ENCODE results near the gene ALK. TPM values are rescaled to one million over a fixed set of nuclear protein-coding genes. Genes with fewer than 3 reads are reported as not detected.

The ALK gene
- total RNA-seq, 2 donors from 2014 or later: 0.19 TPM; not detected in 1

DNA sequence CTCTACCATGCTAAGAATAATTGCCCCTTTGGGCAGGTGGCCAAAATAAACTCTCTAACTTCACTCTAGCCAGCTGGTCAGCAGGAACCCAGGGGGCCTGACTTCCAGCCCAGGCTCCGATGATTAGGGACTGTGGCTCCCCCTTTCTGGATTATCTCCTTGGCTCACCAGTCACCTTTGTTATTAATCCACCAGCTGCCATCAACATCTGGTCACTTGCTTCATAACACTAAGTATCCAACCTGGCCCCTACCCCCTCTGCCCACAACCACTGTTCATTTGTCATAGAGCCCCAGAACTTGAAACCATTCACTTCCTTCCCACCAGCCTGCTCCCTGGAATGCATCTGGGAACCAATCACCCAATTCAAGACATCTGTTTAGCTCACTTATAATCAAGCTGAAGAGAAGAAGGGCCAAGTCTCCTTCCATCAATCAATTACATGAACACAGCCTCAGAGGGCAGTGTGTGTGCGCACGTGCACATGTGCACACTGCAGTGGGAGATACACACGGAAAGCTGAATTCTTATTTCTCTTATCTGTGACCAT lies 215.1 kb downstream of the ALK start:
- no peaks in the 10 kb centered on the region for H3K36me3 ChIP-seq
- DNase-seq: no peak
- H3K4me1 ChIP-seq: no peaks in the 10 kb centered on the region
- no peak for TF ChIP-seq CTCF (IDR thresholded peaks at IDR 0.05)
- no peak overlapping the region for H3K9ac ChIP-seq (ENCODE audit: low read depth in 2 of 2, low read length in 2 of 2)
- H3K27me3 ChIP-seq: no peaks in the 10 kb centered on the region
- intact Hi-C loops (cut with DNase I): no loop called here
- no peak overlapping the region for H3K4me3 ChIP-seq
- no peaks in the 10 kb centered on the region for H3K9me3 ChIP-seq
- no peak overlapping the region for H3K27ac ChIP-seq

- no peak overlapping the region for H3K4me3 ChIP-seq
- no peaks in the 10 kb centered on the region for H3K9me3 ChIP-seq
- no peak for TF ChIP-seq CTCF (IDR thresholded peaks at IDR 0.05)
- no peak overlapping the region for H3K27ac ChIP-seq
- H3K9ac ChIP-seq (ENCODE audit: low read depth in 2 of 2, low read length in 2 of 2): no peak overlapping the region
- H3K27me3 ChIP-seq: no peaks in the 10 kb centered on the region
- no peak for DNase-seq
- intact Hi-C loops (cut with DNase I): no loop called here
- no peaks in the 10 kb centered on the region for H3K36me3 ChIP-seq
- no peaks in the 10 kb centered on the region for H3K4me1 ChIP-seq
These were observed 215.8 kb downstream of the ALK start for GRCh38 chr2:29705616-29706015.

DNA sequence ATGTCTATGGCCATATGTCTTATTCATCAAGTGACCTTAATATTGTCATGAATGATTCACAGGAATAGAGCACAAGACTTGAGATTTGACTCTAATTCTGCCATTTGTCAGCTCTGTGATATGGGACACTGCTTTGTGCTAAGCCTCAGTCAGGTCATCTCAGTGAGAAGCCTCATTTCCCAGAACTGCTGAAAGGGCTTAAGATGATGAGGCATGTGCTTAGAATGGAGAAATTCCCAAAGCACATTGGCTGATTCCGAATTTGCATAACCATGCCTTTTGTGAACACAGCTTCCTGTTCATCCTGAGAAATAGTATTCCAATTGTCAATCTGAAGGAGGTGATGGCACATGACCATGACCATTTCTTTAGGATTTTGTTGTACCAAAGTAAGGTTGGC lies 218.1 kb downstream of the ALK start:
- no peak for DNase-seq
- intact Hi-C loops (cut with DNase I): no loop called here
- no peak overlapping the region for H3K9ac ChIP-seq (ENCODE audit: low read depth in 2 of 2, low read length in 2 of 2)
- H3K4me1 ChIP-seq: no peaks in the 10 kb centered on the region
- H3K27me3 ChIP-seq: no peaks in the 10 kb centered on the region
- no peak overlapping the region for H3K4me3 ChIP-seq
- no peak overlapping the region for H3K27ac ChIP-seq
- no peak for TF ChIP-seq CTCF (IDR thresholded peaks at IDR 0.05)
- no peaks in the 10 kb centered on the region for H3K9me3 ChIP-seq
- H3K36me3 ChIP-seq: no peaks in the 10 kb centered on the region

DNA sequence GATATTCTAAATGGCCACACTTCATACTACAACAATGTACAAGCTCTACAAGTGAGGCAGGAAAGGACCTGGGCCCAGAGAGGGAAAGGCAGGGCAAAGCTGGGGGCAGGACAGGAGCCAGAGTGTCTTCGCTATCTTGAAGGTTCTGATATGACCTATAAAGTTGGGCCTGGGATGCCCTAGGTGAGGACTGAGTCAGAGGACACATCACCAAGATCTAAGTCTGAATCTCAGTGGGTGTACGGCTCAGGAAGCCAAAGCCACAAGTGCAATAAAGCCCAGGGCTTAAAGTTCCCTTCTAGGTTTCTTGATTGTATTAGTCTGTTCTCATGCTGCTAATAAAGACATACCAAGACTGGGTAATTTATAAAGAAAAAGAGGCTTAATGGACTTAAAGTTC lies 219.1 kb downstream of the ALK start:
- H3K9me3 ChIP-seq: no peaks in the 10 kb centered on the region
- H3K27me3 ChIP-seq: no peaks in the 10 kb centered on the region
- intact Hi-C loops (cut with DNase I): no loop called here
- no peak overlapping the region for H3K27ac ChIP-seq
- H3K36me3 ChIP-seq: no peaks in the 10 kb centered on the region
- DNase-seq: no peak
- TF ChIP-seq CTCF (IDR thresholded peaks at IDR 0.05): no peak
- H3K4me1 ChIP-seq: no peaks in the 10 kb centered on the region
- no peak overlapping the region for H3K9ac ChIP-seq (ENCODE audit: low read depth in 2 of 2, low read length in 2 of 2)
- no peak overlapping the region for H3K4me3 ChIP-seq

DNA sequence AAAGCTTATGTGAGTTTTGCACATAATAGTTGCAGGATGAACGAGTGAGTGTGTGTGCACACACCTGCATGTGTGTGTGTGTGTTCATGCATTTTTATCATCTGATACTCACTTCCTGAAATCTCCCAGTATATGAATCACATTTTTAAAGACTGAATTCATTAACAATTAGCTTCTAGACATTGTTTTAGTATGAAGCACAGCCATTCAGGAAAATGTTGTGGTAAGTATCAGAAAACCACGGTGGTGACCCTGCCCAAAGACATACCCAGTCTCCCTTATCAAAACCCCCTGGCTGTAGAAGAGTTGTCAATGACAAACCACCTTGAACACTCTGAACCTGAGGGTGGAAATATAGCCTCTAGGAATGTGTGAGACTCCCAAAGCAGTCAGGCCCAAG lies 220.8 kb downstream of the ALK start:
- no peaks in the 10 kb centered on the region for H3K9me3 ChIP-seq
- intact Hi-C loops (cut with DNase I): no loop called here

More for the DNA sequence above, 220.8 kb downstream of the ALK start:
- no peak for DNase-seq
- Histone ChIP-seq H3K27me3 (no peaks in the 10 kb centered on the region), H3K4me3 (no peak overlapping the region), H3K4me1 (no peaks in the 10 kb centered on the region), H3K27ac (no peak overlapping the region), H3K36me3 (no peaks in the 10 kb centered on the region), H3K9ac (ENCODE audit: low read depth in 2 of 2, low read length in 2 of 2) (no peak overlapping the region)
- TF ChIP-seq CTCF (IDR thresholded peaks at IDR 0.05): no peak

Data from colonic mucosa (tissue), 4 donors.